ENCODE measurements around the gene TEF. TPM values are rescaled to one million over a fixed set of nuclear protein-coding genes. Genes with fewer than 3 reads are reported as not detected.

The TEF gene
- total RNA-seq, 3 donors from 2014 or later (not counting 1 experiment from before 2014, with no cell fraction given): 2.7 to 5.5 (median 3.0) TPM

DNA sequence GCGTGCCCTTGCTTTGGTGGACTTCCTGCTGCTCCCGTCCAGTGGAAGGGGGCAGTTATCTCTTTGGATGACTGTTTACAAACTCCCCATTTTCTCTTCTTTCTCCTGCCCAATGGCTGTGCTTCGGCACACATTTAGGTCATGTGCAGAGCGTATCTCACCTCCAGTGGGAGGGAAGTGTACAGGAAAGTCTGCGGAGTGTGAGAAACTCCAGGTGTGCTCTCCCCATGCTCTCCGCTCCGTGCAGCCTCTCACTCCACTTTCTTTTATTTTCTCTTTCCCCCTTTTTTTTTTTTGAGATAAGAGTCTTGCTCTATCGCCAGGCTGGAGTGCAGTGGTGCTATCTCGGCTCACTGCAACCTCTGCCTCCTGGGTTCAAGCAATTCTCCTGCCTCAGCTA is 11.9 kb upstream of the TEF start:
- ATAC-seq: no peak
- 90% methylated on average over 9 of the region's 9 CpGs for WGBS (ENCODE audit: insufficient coverage)
- peaks cover 7% of the 10 kb centered on the region in 2 donors for H3K27me3 Mint-ChIP-seq (ENCODE audit: low read depth in 2 of 2)

DNA sequence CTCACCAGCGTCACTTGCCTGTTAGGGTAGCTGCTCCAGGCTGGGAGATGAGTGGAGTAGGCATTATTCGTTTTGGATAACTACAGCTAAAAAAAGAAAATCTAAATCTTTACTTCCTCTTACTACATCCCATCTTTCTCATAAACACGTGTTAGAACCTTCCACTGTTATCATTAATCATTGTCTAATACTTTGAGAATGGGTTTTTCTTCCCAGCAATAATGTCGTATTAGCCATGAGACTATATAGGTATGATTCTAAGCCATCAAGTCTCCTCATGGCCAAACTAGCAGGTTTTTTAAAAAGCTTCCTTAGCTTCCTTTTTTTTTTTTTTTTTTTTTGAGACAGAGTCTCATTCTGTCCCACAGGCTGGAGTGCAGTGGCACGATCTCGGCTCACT is 3.9 kb upstream of the TEF start:
- DNase-seq (no peak), ATAC-seq (no peak)
- peaks cover 17% of the 10 kb centered on the region for H3K4me1 ChIP-seq (ENCODE audit: control insufficient read depth, insufficient read depth, low read length)
- TF ChIP-seq, protein P1, sequence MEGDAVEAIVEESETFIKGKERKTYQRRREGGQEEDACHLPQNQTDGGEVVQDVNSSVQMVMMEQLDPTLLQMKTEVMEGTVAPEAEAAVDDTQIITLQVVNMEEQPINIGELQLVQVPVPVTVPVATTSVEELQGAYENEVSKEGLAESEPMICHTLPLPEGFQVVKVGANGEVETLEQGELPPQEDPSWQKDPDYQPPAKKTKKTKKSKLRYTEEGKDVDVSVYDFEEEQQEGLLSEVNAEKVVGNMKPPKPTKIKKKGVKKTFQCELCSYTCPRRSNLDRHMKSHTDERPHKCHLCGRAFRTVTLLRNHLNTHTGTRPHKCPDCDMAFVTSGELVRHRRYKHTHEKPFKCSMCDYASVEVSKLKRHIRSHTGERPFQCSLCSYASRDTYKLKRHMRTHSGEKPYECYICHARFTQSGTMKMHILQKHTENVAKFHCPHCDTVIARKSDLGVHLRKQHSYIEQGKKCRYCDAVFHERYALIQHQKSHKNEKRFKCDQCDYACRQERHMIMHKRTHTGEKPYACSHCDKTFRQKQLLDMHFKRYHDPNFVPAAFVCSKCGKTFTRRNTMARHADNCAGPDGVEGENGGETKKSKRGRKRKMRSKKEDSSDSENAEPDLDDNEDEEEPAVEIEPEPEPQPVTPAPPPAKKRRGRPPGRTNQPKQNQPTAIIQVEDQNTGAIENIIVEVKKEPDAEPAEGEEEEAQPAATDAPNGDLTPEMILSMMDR (IDR thresholded peaks at IDR 0.05): no peak
- no peak overlapping the region for H3K27ac ChIP-seq (ENCODE audit: low read length)
- Mint-ChIP-seq H3K4me1 (peaks cover 0 to 11% of the 10 kb centered on the region in 2 donors), H3K27ac (no peak overlapping the region), H3K9me3 (no peaks in the 10 kb centered on the region), H3K27me3 (ENCODE audit: low read depth in 2 of 2) (no peaks in the 10 kb centered on the region), H3K36me3 (no peaks in the 10 kb centered on the region), H3K4me3 (no peak overlapping the region)
- no peaks in the 10 kb centered on the region for H3K36me3 ChIP-seq (ENCODE audit: control insufficient read depth, insufficient read depth, low read length)
- WGBS (ENCODE audit: insufficient coverage): 88% methylated on average over 3 of the region's 6 CpGs
- no peaks in the 10 kb centered on the region for H3K27me3 ChIP-seq (ENCODE audit: control insufficient read depth, insufficient read depth, low read length)
- H3K9me3 ChIP-seq (ENCODE audit: control insufficient read depth, insufficient read depth, low read length): no peaks in the 10 kb centered on the region
- intact Hi-C loops (cut with micrococcal nuclease): no loop called here
- no peak overlapping the region for H3K4me3 ChIP-seq (ENCODE audit: low read length)

More for the DNA sequence above, 11.9 kb upstream of the TEF start:
- Histone ChIP-seq H3K4me1 (ENCODE audit: control insufficient read depth, insufficient read depth, low read length) (no peaks in the 10 kb centered on the region), H3K4me3 (ENCODE audit: low read length) (no peak overlapping the region), H3K9me3 (ENCODE audit: control insufficient read depth, insufficient read depth, low read length) (no peaks in the 10 kb centered on the region), H3K27ac (ENCODE audit: low read length) (no peak overlapping the region), H3K27me3 (ENCODE audit: control insufficient read depth, insufficient read depth, low read length) (no peaks in the 10 kb centered on the region), H3K36me3 (ENCODE audit: control insufficient read depth, insufficient read depth, low read length) (no peaks in the 10 kb centered on the region)
- Mint-ChIP-seq H3K27ac (no peak overlapping the region), H3K4me3 (no peak overlapping the region), H3K4me1 (no peaks in the 10 kb centered on the region), H3K36me3 (no peaks in the 10 kb centered on the region), H3K9me3 (no peaks in the 10 kb centered on the region)
- intact Hi-C loops (cut with micrococcal nuclease): no loop called here
- no peak for DNase-seq
- TF ChIP-seq, protein P1 (IDR thresholded peaks at IDR 0.05): no peak

DNA sequence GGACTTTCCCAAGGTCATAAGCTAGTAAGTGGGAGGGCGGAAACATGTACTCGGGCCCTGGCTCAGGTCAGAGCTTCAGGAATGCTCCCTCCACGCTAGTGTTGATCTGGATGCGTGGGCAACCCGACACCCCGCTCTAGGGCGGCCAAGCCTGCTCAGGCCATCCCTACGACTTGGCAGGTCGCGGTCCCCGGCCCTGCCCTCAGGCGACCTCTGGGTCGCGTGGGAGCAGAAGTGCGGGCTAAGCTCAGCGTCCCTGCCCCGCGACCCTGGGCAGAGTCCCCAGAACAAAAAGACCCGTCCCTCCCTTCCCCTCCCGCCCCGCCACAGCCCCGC is 781 bp upstream of the TEF start:
- Histone ChIP-seq H3K36me3 (ENCODE audit: control insufficient read depth, insufficient read depth, low read length) (no peaks in the 10 kb centered on the region), H3K4me3 (ENCODE audit: low read length) (peak overlapping the region; percentile 52), H3K9me3 (ENCODE audit: control insufficient read depth, insufficient read depth, low read length) (no peaks in the 10 kb centered on the region), H3K27ac (ENCODE audit: low read length) (peak overlapping the region; percentile 91), H3K27me3 (ENCODE audit: control insufficient read depth, insufficient read depth, low read length) (no peaks in the 10 kb centered on the region), H3K4me1 (ENCODE audit: control insufficient read depth, insufficient read depth, low read length) (peaks cover 20% of the 10 kb centered on the region)
- H3K9me3 Mint-ChIP-seq: no peaks in the 10 kb centered on the region
- TF ChIP-seq, protein P1 (IDR thresholded peaks at IDR 0.05): no peak
- H3K36me3 Mint-ChIP-seq: no peaks in the 10 kb centered on the region
- no peaks in the 10 kb centered on the region for H3K27me3 Mint-ChIP-seq (ENCODE audit: low read depth in 2 of 2)
- peak; percentile 1 to 6 (median 4) for ATAC-seq
- 5% methylated on average over 21 of the region's 22 CpGs for WGBS (ENCODE audit: insufficient coverage)
- DNase-seq: no peak
- peak overlapping the region; percentile 94 for H3K4me3 Mint-ChIP-seq
- intact Hi-C loops (cut with micrococcal nuclease): loop anchor here (1.0 kb wide), 1 partner anchor 96 kb away; no protein-coding TSS in a partner anchor
- H3K4me1 Mint-ChIP-seq: peaks cover 0 to 13% of the 10 kb centered on the region in 2 donors
- peak overlapping the region; percentile 94 to 98 for H3K27ac Mint-ChIP-seq

DNA sequence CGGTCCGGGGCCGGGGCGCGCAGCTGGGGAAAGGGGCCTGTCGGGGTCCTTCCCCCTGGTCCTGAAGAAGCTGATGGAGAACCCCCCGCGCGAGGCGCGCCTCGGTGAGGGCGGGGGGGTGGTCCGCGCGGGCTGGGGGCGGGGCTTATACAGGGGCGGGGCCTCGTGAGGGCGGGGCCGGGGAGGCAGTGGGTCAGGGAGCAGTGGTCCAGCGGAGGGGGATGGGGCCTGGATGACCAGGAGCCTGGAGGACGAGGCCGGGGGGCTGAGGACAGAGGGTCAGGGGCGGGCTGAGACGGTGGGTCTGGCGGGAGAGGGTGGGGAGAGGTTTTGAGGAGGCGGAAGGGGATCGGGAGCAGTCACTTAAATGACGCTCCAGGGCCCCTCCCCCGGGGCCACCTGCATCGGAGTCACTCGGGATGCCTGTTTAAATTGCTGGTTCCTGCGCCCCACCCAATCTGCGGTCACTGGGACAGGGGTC is 396 bp downstream of the TEF start:
- H3K4me3 Mint-ChIP-seq: peak overlapping the region; percentile 94
- H3K27ac Mint-ChIP-seq: peak overlapping the region; percentile 94 to 98
- intact Hi-C loops (cut with micrococcal nuclease): no loop called here
- peaks cover 0 to 13% of the 10 kb centered on the region in 2 donors for H3K4me1 Mint-ChIP-seq
- TF ChIP-seq, protein P1 (IDR thresholded peaks at IDR 0.05): no peak
- H3K27me3 Mint-ChIP-seq (ENCODE audit: low read depth in 2 of 2): no peaks in the 10 kb centered on the region
- peaks cover 20% of the 10 kb centered on the region for H3K4me1 ChIP-seq (ENCODE audit: control insufficient read depth, insufficient read depth, low read length)
- H3K4me3 ChIP-seq (ENCODE audit: low read length): peak overlapping the region; percentile 63
- H3K27ac ChIP-seq (ENCODE audit: low read length): peak overlapping the region; percentile 94
- no peaks in the 10 kb centered on the region for H3K27me3 ChIP-seq (ENCODE audit: control insufficient read depth, insufficient read depth, low read length)
- no peaks in the 10 kb centered on the region for H3K9me3 Mint-ChIP-seq
- DNase-seq: peak; percentile 61 to 75
- peak; percentile 29 to 58 (median 38) for ATAC-seq
- H3K9me3 ChIP-seq (ENCODE audit: control insufficient read depth, insufficient read depth, low read length): no peaks in the 10 kb centered on the region
- H3K36me3 Mint-ChIP-seq: no peaks in the 10 kb centered on the region
- under 1% methylated on average over 35 of the region's 35 CpGs for WGBS (ENCODE audit: insufficient coverage)
- no peaks in the 10 kb centered on the region for H3K36me3 ChIP-seq (ENCODE audit: control insufficient read depth, insufficient read depth, low read length)

All from natural killer cell (primary cell).